ENCODE measurements around the gene HTR7.
A peak's percentile ranks its signal among the peaks of the same experiment; 100 is the strongest.

HTR7 gene

DNA sequence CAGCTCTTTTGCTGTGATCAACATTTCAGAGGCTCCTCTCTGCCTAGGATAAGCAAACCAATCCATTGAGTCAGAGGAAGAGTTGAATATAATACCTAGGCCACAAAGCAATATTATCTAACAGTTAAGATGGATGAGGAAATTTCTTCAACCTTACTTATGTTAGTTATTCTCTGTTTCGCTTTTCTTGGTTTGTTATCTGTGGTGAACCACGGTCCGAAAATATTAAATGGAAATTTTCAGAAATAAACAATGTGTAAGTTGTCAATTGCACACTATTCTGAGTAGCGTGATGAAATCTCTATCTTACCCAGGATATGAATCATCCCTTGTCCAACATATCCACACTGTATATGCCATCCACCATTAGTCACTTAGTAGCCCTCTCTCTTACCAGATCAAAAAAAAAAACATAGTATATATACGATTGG is 1.5 kb upstream of the HTR7 start:
- no peak for TF ChIP-seq CTCF (IDR thresholded peaks at IDR 0.05; ENCODE audit: low read depth, low read length)
- H3K4me3 ChIP-seq (replicated peaks in 1 of 2; ENCODE audit: low read depth in 2 of 2, low read length in 2 of 2), result no peak overlapping the region
- DNase-seq (ENCODE audit: low read depth in 2 of 2), result peak; percentile 76 to 86

- no peak for TF ChIP-seq CTCF (IDR thresholded peaks at IDR 0.05; ENCODE audit: low read depth, low read length)
- peak overlapping the region; percentile 59 to 61 for H3K4me3 ChIP-seq (replicated peaks in 1 of 2; ENCODE audit: low read depth in 2 of 2, low read length in 2 of 2)
- DNase-seq (ENCODE audit: low read depth in 2 of 2), result no peak
Measured at GRCh38 chr10:90858461-90858968, 676 bp upstream of the HTR7 start.

GRCh38 chr10:90856964-90857634 is 740 bp downstream of the HTR7 start:
- no peak for DNase-seq (ENCODE audit: low read depth in 2 of 2)
- peak overlapping the region; percentile 59 to 61 for H3K4me3 ChIP-seq (replicated peaks in 1 of 2; ENCODE audit: low read depth in 2 of 2, low read length in 2 of 2)
- TF ChIP-seq CTCF (IDR thresholded peaks at IDR 0.05; ENCODE audit: low read depth, low read length), result no peak

- TF ChIP-seq CTCF (IDR thresholded peaks at IDR 0.05; ENCODE audit: low read depth, low read length), result no peak
- DNase-seq (ENCODE audit: low read depth in 2 of 2), result peak in 1 of 2 donors; percentile 28
- H3K4me3 ChIP-seq (replicated peaks in 1 of 2; ENCODE audit: low read depth in 2 of 2, low read length in 2 of 2), result peak overlapping the region in 1 of 2 donors; percentile 61
Measured at GRCh38 chr10:90856261-90856660, 1.6 kb downstream of the HTR7 start.

GRCh38 chr10:90855126-90855525 is 2.7 kb downstream of the HTR7 start:
- no peak overlapping the region for H3K4me3 ChIP-seq (replicated peaks in 1 of 2; ENCODE audit: low read depth in 2 of 2, low read length in 2 of 2)
- TF ChIP-seq CTCF (IDR thresholded peaks at IDR 0.05; ENCODE audit: low read depth, low read length), result no peak
- no peak for DNase-seq (ENCODE audit: low read depth in 2 of 2)

DNA sequence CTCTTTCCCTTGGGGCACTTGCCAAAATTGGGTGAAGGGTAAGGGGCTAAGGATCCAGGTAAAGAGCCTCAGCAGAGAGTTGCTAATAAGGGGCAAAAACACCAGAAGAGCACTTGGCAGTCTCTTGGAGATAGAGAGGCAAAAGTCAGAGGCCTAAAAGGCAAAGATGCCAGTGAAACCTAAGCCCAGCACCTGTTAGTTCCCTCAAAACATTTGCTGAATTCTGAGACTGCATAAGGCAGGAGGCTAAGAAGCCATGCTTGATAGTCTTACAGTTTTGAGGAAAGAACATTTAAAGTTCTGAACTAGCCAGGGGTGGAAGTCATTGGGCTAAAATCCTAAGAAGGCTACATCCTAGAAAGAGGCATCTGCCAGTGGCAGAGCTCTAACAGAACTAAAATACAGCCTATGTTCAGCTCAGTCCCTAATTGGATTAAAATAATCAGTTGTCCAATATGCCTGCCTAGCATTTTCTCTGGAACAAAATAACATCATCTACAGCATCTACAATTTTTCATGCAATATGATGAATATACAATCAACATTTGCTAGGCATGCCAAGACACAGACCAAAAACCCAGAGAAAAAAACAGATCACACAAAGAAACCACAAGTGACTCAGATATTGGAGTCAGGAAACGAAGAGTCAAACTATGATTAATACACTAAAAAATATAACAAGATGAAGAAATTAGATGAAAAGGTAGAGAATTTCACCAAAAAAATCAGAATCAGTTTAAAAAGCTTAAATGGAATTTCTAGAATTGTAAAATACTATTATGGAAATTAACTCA is 7.7 kb downstream of the HTR7 start:
- TF ChIP-seq CTCF (IDR thresholded peaks at IDR 0.05; ENCODE audit: low read depth, low read length), result no peak
- no peak overlapping the region for H3K4me3 ChIP-seq (replicated peaks in 1 of 2; ENCODE audit: low read depth in 2 of 2, low read length in 2 of 2)
- DNase-seq (ENCODE audit: low read depth in 2 of 2), result peak in 1 of 2 donors; percentile 84
